GM18520 (cell line): Measurements from ENCODE around the gene ADAMTS16.
"Not testable (repeated sequence)": the region's sequence is repeated elsewhere in the genome, so short reads cannot be mapped to it uniquely, and the experiment has no call there.

Source experiments
- ATAC-seq: cut with Tn5 transposase; IDR thresholded peaks from one replicate; pipeline ENCODE4 v1.9.1; 2021; ENCODE audit not compliant: unreplicated experiment

ADAMTS16 gene

GRCh38 chr5:5139777-5140478, at the start of gene ADAMTS16:
Gene ADAMTS16, plus strand, starts transcription at chr5:5140330. Its CDS starts 138 bp downstream, at chr5:5140468.
- ATAC-seq = no peak

- no peak for ATAC-seq
Observed at GRCh38 chr5:5092149-5092548, 48.0 kb upstream of the ADAMTS16 start.

- ATAC-seq = no peak
Observed at GRCh38 chr5:5100635-5101034, 39.5 kb upstream of the ADAMTS16 start.

GRCh38 chr5:5101676-5102075, 38.5 kb upstream of the ADAMTS16 start:
- ATAC-seq = no peak

- ATAC-seq = no peak
Observed at GRCh38 chr5:5103245-5103644, 36.9 kb upstream of the ADAMTS16 start.

GRCh38 chr5:5104550-5104949, 35.6 kb upstream of the ADAMTS16 start:
- ATAC-seq = no peak

GRCh38 chr5:5105531-5105930, 34.6 kb upstream of the ADAMTS16 start:
- no peak for ATAC-seq

- peak; percentile 68 for ATAC-seq
Observed at GRCh38 chr5:5116956-5117355, 23.2 kb upstream of the ADAMTS16 start.

- ATAC-seq = no peak
Observed at GRCh38 chr5:5122776-5123175, 17.4 kb upstream of the ADAMTS16 start.

GRCh38 chr5:5124231-5124630, 15.9 kb upstream of the ADAMTS16 start:
- ATAC-seq = no peak

- ATAC-seq = no peak
Observed at GRCh38 chr5:5126444-5126843, 13.7 kb upstream of the ADAMTS16 start.

GRCh38 chr5:5128766-5129165, 11.4 kb upstream of the ADAMTS16 start:
- ATAC-seq = no peak

GRCh38 chr5:5132234-5132633, 7.9 kb upstream of the ADAMTS16 start:
- ATAC-seq = no peak

- ATAC-seq = no peak
Observed at GRCh38 chr5:5132693-5133295, 7.3 kb upstream of the ADAMTS16 start.

GRCh38 chr5:5134107-5134506, 6.0 kb upstream of the ADAMTS16 start:
- ATAC-seq = no peak

- ATAC-seq = no peak
Observed at GRCh38 chr5:5135957-5136676, 4.0 kb upstream of the ADAMTS16 start.

GRCh38 chr5:5137851-5138250, 2.3 kb upstream of the ADAMTS16 start:
- ATAC-seq = not testable (repeated sequence)

- no peak for ATAC-seq
Observed at GRCh38 chr5:5139336-5139776, 774 bp upstream of the ADAMTS16 start.

GRCh38 chr5:5140479-5141338, 579 bp downstream of the ADAMTS16 start:
- ATAC-seq = no peak

GRCh38 chr5:5141339-5141599, 1.1 kb downstream of the ADAMTS16 start:
- ATAC-seq = no peak
